Heart left ventricle (tissue), 16 donors: Measurements from ENCODE around the gene HIVEP2. TPM values are rescaled to one million over a fixed set of nuclear protein-coding genes. Genes with fewer than 3 reads are reported as not detected.

ENCODE experiments used
- ATAC-seq, 4 donors: fragments of 200-7000 bp; cut with Tn5 transposase; one replicate each; pipeline ENCODE4 v1.9.1; 2020 to 2022; ENCODE audit warnings: moderate library complexity in 4 of 4, mild to moderate bottlenecking in 3 of 4, moderate number of reproducible peaks in 1 of 4
- DNase-seq, 5 donors: peaks; one replicate each; pipeline ENCODE4 v3.0.0-alpha.2; 2020
- H3K27ac ChIP-seq, 12 donors: fragments of 200-600 bp; sonication (generic) in 4 of 12; one replicate each; pipeline versions ENCODE4 v1.5.0 to v1.8.0; 2016 to 2022; ENCODE audit warnings: mild to moderate bottlenecking in 2 of 12
- H3K27me3 ChIP-seq, 9 donors: fragments of 200-600 bp; sonication (generic) in 2 of 9; one replicate each; pipeline versions ENCODE4 v1.5.1 to v1.8.0; 2016 to 2022; ENCODE audit warnings: mild to moderate bottlenecking in 3 of 9
- H3K36me3 ChIP-seq, 9 donors: fragments of 200-600 bp; sonication (generic) in 2 of 9; one replicate each; pipeline versions ENCODE4 v1.5.0 to v1.8.0; 2018 to 2022; ENCODE audit warnings: mild to moderate bottlenecking in 2 of 9
- H3K4me1 ChIP-seq, 12 donors: fragments of 200-600 bp; sonication (generic) in 4 of 12; one replicate each; pipeline versions ENCODE4 v1.5.0 to v1.8.0; 2016 to 2022; ENCODE audit warnings: mild to moderate bottlenecking in 3 of 12
- H3K4me3 ChIP-seq, 12 donors: fragments of 200-600 bp; sonication (generic) in 4 of 12; one replicate each; pipeline versions ENCODE4 v1.5.0 to v1.8.0; 2017 to 2022; ENCODE audit warnings: mild to moderate bottlenecking in 9 of 12, moderate library complexity in 4 of 12
- H3K9me3 ChIP-seq, 12 donors: fragments of 200-600 bp; sonication (generic) in 4 of 12; one replicate each; pipeline versions ENCODE4 v1.5.0 to v1.8.0; 2016 to 2022; ENCODE audit warnings: mild to moderate bottlenecking in 1 of 12
- CTCF ChIP-seq, 12 donors: fragments of 200-600 bp; sonication (generic) in 4 of 12; IDR thresholded peaks; one replicate each; pipeline versions ENCODE4 v1.5.0 to v1.8.0; 2018 to 2022; ENCODE audit warnings: antibody characterized with exemption in 12 of 12, mild to moderate bottlenecking in 5 of 12
- POLR2A ChIP-seq, 2 donors: fragments of 450-650 bp; IDR thresholded peaks; one replicate each; pipeline ENCODE4 v1.6.1; 2017; ENCODE audit warnings: antibody characterized with exemption in 2 of 2, mild to moderate bottlenecking in 2 of 2, moderate library complexity in 2 of 2
- WGBS, 4 donors: extraction: QIAGEN DNeasy Blood & Tissue Kit in 2 of 4; methylation state at CpG; one replicate each; pipeline versions ENCODE4 v1.1.5 to v1.1.7; 2013 to 2018; 5-methylcytosine and 5-hydroxymethylcytosine counted together
- intact Hi-C, 10 donors: fragments of 100-400 bp; cut with DNase I; formaldehyde crosslinking; loops; one replicate each; pipeline versions ENCODE4 v1.11.1 to v1.14.2; 2022
- polyA plus RNA-seq, 2 donors: library from polyadenylated mRNA; stranded (reverse); fragments of 200-250 nt; gene quantifications; one replicate each; pipeline ENCODE4 v1.2.3, GENCODE V29; 2013
- total RNA-seq, 9 donors: library from RNA; depleted of rRNA in 2 of 9; stranded (reverse); fragments of >200 nt in 2 of 9; fragmentation: NEBNext Ultra II Directional in 3 of 9; extraction: Animal tissue kit (Norgen Biotek cat#: 25700) in 3 of 9; gene quantifications; one replicate each; pipeline versions ENCODE4 v1.1.0 to v1.2.4, GENCODE V29; 2016 to 2023
- donor health status: ischemic (EF 13 %, LVEDD 7.1; RV severe dilation, severe dysfunction).
- donor health status: healthy with polysubstance abuse.
- donor health status: DM: no; HTN: yes; CAD: no.
- donor health status: DM: no; HTN: no; CAD: no.
- donor health status: ischemic (EF 25% LVEDD 6.9; RV normal size, moderate dysfunction).
- donor health status: ischemic (EF 25% LVEDD 5.7; RV mildly dilated, moderate dysfunction).
- donor health status: healthy.
- donor health status: DM: yes; HTN: yes; CAD: no.
- donor health status: ischemic (EF 35%, LVEDD 5.7; RV mildly dilated, moderate dysfunction).
- donor health status: nonischemic (EF 11% LVEDD 7.7; RV severe dilation, severe dysfunction).
- donor health status: DM: yes; HTN: yes; CAD: no.
- donor health status: PGD.
- donor health status: ischemic (EF 29% LVEDD 5.4; RV normal size, mild dysfunction).
- donor health status: nonischemic (EF 23%, LVEDD 6.1; RV moderate dilation, normal function).

Gene HIVEP2
- total and polyA plus RNA-seq, 11 donors = 2.7 to 31.2 (median 20.4) TPM

GRCh38 chr6:142834853-142835252 is 110.1 kb downstream of the HIVEP2 start:
- H3K36me3 ChIP-seq = no peaks in the 10 kb centered on the region

GRCh38 chr6:142833798-142834197 is 111.2 kb downstream of the HIVEP2 start:
- no peaks in the 10 kb centered on the region for H3K9me3 ChIP-seq
- WGBS, 4 donors = 66 to 82% (median 77%) methylated on average over 2 of the region's 2 CpGs
- ATAC-seq = no peak
- DNase-seq = no peak
- H3K4me1 ChIP-seq = peaks cover 0 to 33% (median 16%) of the 10 kb centered on the region in 12 donors
- no peak overlapping the region for H3K4me3 ChIP-seq
- H3K36me3 ChIP-seq = no peaks in the 10 kb centered on the region
- TF ChIP-seq CTCF (IDR thresholded peaks at IDR 0.05) = no peak
- no peak for TF ChIP-seq POLR2A (IDR thresholded peaks at IDR 0.05)
- intact Hi-C loops = no loop called here
- no peak overlapping the region for H3K27ac ChIP-seq
- H3K27me3 ChIP-seq = no peaks in the 10 kb centered on the region

More at GRCh38 chr6:142834853-142835252, 110.1 kb downstream of the HIVEP2 start:
- TF ChIP-seq POLR2A (IDR thresholded peaks at IDR 0.05) (no peak), CTCF (IDR thresholded peaks at IDR 0.05) (no peak)
- WGBS, 4 donors = 91 to 95% (median 93%) methylated on average over 3 of the region's 3 CpGs
- Histone ChIP-seq H3K27ac (no peak overlapping the region), H3K27me3 (no peaks in the 10 kb centered on the region), H3K9me3 (no peaks in the 10 kb centered on the region), H3K4me1 (peaks cover 0 to 35% (median 18%) of the 10 kb centered on the region in 12 donors), H3K4me3 (no peak overlapping the region)
- no peak for ATAC-seq
- DNase-seq = no peak
- intact Hi-C loops = loop anchor here in 1 of 10 donors (5.0 kb wide), 1 partner anchor 92 kb away; no protein-coding TSS in a partner anchor

- H3K4me3 ChIP-seq = no peak overlapping the region
- ATAC-seq = peak in 1 of 4 donors; percentile 50
- intact Hi-C loops = no loop called here
These were observed 111.9 kb downstream of the HIVEP2 start for GRCh38 chr6:142833054-142833453.

GRCh38 chr6:142830807-142831206 is 114.2 kb downstream of the HIVEP2 start:
- Histone ChIP-seq H3K27ac (no peak overlapping the region), H3K9me3 (no peaks in the 10 kb centered on the region), H3K4me3 (no peak overlapping the region), H3K27me3 (no peaks in the 10 kb centered on the region), H3K4me1 (peaks cover 0 to 44% (median 29%) of the 10 kb centered on the region in 12 donors), H3K36me3 (no peaks in the 10 kb centered on the region)
- 77 to 90% (median 81%) methylated on average over 6 of the region's 6 CpGs for WGBS, 4 donors
- no peak for TF ChIP-seq CTCF (IDR thresholded peaks at IDR 0.05)
- TF ChIP-seq POLR2A (IDR thresholded peaks at IDR 0.05) = no peak
- ATAC-seq = peak in 1 of 4 donors; percentile 45
- DNase-seq = peak in 1 of 5 donors; percentile 25
- intact Hi-C loops = no loop called here

More at GRCh38 chr6:142833054-142833453, 111.9 kb downstream of the HIVEP2 start:
- Histone ChIP-seq H3K4me1 (peaks cover 0 to 31% (median 16%) of the 10 kb centered on the region in 12 donors), H3K9me3 (no peaks in the 10 kb centered on the region), H3K36me3 (no peaks in the 10 kb centered on the region), H3K27ac (no peak overlapping the region), H3K27me3 (no peaks in the 10 kb centered on the region)
- 49 to 87% (median 76%) methylated on average over 1 of the region's 1 CpG for WGBS, 4 donors
- TF ChIP-seq CTCF (IDR thresholded peaks at IDR 0.05) (no peak), POLR2A (IDR thresholded peaks at IDR 0.05) (no peak)
- no peak for DNase-seq
